Measurements from ENCODE around the gene MRPS6.

GRCh38 chr21:34085129-34085528 lies 11.8 kb downstream of the MRPS6 start:
- TF ChIP-seq CTCF (IDR thresholded peaks at IDR 0.05; ENCODE audit: low read depth, low read length, missing input control) (no peak), GABPA (IDR thresholded peaks at IDR 0.05 in 1 of 2, conservative IDR thresholded peaks at IDR 0.05 in 1 of 2) (no peak), YY1 (IDR thresholded peaks at IDR 0.05) (no peak), MAX (IDR thresholded peaks at IDR 0.05) (no peak), HNF4A (conservative IDR thresholded peaks at IDR 0.05) (no peak)

All from liver (tissue), 3 donors.